DMS79 treated with DMSO at 0.1 percent for 48 hours (cell line): ENCODE measurements around the gene MALSU1.

Experiments used
- DNase-seq: peaks from one replicate; lab custom pipeline; 2025; lab: John Stamatoyannopoulos, UW

The MALSU1 gene

DNA sequence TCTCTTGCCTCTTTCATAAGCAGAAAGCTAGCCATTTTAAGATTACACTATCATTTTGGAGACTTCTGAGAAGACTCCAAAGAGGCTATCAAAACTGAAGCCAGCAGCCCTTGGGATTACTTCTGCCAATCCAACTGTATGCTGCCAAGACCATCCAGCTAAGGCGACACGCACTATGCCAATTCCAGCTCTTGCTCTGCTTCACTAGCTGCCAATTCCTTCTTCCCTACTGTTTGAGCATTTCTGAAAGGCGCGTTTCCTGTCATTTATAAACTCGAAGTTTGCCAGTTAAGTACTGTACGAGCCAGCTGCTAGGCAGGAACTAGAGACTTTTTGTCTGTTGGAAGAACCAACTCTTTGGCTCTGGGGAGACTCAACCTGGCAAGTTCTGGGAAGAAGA lies 36.5 kb downstream of the MALSU1 start:
- DNase-seq: peak; percentile 82

DNA sequence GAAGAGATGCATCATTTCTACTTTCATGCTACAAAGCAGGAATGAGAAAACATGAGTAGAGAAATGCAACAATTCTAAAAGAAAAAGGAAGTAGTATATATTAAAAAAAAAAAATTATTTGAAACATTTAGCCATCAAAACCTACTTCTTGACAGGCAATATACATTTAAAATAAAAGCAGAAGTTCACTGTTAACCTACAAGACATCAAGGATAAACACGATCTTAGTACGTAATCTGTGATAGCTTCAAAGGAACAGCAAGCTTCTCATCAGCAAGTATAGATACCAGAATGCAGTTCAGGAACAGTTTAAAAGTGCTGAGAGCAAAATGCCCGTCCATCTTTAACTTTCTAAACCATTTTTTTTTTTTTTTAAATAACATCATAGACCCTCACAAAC lies 36.9 kb downstream of the MALSU1 start:
- DNase-seq: no peak

DNA sequence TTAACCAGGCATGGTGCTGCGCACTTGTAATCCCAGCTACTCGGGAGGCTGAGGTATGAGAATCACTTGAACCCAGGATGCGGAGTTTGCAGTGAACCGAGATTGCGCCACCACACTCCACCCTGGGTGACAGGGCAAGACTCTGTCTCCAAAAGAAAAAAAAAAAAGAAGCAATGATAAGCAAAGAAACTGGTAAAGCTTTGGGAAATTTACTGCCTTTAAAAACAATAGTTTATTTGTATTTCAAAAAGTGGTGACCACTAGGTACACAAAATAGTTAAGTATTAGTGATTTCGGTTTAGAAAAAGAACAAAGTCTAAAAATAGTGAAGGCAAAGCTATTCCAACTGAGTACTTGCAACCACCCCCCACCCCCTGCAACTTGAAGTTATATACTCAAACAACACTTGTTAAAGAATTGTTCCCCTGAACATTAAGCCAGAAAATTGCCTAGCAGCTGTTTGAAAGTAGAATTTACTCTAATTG lies 37.7 kb downstream of the MALSU1 start:
- no peak for DNase-seq

DNA sequence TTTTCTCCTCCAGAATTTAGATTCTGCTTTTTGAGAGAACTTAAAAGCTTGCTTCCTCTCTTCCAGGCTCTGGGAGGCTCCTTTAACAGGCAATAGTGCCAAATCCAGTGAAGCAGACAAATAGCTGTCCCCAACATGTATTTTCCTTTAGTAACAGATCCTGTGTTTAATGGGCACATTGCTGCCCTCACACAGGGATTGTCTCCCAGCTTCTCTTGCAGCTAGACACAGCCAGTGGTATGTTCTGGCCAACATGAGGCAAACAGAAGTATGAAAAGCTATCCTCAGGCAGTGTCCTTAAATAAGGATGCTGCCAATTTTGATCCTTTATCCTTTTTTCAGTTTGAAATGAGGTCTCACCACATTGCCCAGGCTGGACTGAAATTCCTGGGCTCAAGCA lies 38.2 kb downstream of the MALSU1 start:
- no peak for DNase-seq

DNA sequence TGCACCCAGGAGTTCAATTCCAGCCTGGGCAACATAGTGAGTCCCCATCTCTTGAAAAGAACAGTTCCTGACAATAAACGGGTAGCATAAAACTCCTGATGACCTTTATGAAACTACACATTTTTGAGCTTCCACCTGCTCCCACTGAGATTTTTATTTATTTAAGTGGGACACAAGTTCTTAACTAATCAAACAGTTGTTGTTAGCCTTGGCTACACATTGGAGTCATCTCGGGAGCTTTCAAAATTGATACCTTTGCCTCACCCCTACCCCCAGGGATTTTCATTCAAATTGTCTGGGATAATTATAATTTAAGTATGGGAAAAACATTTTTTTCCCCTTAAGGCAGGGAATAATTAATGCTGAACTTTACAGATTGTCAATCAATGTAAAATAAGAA lies 39.3 kb downstream of the MALSU1 start:
- no peak for DNase-seq

DNA sequence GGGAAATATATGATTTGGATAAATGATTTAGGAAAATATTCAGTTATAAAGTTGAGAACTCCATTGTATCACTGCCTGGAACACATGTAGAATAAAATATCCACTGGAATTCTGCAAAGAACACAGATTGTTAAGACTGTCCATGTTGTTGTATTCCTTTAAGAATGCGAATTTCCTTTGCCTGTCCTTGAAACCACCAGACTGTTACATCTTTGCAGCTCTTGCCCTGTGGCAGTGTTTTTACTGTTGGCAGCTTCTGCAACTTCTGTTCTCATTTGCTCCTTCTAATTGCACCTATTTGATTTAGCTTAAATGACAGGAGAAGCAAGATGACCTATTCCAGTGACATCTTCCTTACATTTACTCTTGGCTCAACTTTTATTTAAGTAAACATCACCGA lies 39.7 kb downstream of the MALSU1 start:
- DNase-seq: no peak

DNA sequence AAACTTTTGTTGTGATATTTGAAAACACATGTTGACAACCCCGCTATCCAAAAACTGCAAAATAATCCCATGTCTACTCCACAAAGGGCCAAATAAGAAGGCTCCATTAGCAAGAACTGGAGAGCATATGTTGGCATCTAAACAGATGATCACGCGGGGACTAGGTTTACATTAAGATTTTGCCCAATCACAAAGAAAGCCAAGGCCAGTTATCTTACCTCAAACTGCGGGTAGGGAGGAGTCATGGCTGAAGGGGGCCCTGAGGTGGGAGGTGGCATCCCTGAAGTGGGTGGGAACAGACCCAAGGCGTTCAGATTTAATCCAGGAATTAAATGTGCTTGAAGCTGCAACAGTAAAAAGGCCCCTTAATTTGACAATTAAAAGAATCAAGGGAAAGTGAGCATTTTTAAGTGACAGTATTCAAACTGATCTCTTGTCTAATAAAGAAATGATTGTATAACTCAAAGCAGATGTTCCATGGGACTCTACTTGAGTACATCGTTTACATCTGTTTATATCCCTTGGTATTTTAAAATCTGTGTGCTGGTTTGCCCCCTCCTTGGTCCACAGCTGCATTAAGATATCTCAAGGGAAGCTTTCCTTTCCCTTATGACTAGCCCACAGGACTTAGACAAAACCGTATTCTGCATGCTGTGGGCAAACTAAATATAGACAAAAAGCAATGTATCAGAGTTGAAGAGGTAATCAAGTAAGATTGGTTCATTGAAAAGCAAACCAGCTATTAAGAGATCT lies 42.9 kb downstream of the MALSU1 start:
- peak; percentile 56 for DNase-seq

DNA sequence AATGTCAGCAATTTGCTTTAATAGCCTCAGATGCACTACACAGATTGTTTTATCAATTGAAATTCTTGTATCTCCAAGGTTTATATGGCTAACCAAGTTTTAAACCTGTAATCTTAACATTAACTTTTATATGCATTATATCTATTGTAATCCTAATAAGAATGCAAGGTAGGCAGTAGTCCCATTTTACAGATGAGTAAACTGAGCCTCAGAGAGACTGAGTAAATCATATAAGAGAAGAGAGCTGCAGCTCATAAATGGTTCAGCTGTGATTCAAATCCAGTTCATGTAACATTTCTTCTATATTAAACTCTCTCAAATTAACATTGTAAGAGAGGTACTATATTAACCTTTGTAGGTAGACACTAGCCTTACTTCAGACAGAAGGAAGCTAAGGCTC lies 44.0 kb downstream of the MALSU1 start:
- DNase-seq: no peak

DNA sequence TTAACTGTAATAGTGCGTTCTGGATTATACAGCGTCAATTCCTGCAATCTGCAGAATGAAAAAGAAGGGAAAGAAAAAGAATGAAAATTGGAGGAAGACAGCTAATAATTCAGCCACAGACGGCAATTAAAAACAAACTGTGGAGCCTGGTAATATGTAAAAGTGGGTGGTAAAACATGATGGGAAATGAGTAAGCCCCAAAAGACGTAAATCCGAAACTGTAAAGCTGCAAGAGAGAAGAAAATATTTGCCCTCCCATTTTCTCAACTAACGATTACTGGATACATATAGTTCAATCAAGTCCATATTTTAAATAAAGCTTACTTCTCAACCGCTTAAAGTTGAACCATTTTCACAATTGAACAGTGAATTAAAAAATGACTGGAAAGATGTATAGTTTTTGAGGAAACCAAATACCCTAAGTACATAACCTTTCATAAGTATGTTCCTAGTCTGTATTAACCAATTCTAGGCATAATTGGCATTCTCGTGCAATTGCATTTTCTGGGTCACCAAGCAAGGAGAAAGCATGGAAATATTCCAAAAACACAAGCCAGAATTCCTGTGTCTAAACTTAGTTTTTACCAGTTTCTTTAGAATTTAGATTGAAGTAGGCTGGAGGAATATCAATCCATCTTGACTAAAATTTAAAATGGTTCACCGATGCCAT lies 44.8 kb downstream of the MALSU1 start:
- no peak for DNase-seq

DNA sequence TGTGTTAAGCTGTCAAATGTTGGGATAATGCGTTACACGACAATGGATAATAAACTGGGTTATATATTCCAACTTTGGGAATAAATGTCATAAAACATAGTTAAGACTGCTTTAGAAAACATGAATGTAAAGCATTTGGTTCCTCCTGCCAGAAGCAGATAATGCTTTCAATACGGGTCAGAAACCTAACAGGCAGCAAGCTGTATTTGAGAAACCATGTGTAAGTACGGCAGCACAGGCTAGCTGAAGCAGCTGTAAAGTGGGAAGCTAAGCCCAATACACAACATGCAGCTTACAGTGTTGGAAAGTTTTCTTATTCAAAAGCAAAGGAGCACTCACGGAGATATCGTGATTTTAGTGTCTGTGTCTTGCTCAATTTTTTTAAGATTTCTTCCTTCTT lies 46.5 kb downstream of the MALSU1 start:
- no peak for DNase-seq

DNA sequence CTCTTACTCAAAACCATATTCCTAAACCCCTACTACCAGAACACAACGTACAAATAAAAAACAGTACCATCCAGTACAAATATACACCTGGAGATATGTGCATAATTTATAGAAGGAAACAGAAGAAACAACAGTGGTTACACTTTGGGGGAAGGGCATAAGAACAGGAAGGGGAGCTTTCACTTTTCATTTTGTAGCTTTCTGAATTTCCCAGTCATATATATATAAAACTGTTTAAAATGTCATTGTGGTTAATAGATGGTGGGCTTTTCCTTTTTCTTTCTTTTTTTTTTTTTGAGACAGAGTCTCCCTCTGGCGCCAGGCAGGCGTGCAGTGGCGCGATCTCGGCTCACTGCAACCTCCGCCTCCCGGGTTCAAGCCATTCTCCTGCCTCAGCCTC lies 47.2 kb downstream of the MALSU1 start:
- no peak for DNase-seq

DNA sequence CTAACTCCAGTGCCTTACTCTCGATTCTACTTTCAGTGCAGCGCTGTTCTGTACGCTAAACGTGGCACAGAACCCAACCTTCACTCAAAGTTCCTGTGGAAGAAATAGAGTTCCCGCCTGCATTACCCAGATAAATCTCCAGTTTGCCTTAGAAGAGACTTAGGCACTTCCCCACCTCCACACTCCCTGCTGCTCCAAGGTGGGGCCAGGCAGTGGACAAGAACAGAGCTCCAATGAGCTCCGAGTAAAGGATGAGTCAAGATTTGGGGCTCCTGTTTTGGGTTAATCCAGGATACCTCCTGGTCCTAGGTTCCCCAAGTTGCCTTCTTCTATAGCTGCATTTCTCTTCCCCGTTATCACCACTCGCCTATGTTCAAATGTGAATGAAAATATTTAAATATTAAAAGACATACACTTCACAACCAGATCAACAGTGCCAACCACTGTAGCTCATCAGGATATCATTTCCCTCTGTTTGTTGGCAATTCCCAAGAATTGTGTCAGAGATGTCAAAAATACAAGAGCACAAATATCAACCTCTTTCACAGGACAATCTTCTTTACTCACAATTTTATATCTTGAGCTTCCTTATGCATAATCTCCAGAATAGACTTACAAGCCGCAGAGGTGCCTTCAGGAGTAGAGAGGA lies 48.0 kb downstream of the MALSU1 start:
- no peak for DNase-seq

DNA sequence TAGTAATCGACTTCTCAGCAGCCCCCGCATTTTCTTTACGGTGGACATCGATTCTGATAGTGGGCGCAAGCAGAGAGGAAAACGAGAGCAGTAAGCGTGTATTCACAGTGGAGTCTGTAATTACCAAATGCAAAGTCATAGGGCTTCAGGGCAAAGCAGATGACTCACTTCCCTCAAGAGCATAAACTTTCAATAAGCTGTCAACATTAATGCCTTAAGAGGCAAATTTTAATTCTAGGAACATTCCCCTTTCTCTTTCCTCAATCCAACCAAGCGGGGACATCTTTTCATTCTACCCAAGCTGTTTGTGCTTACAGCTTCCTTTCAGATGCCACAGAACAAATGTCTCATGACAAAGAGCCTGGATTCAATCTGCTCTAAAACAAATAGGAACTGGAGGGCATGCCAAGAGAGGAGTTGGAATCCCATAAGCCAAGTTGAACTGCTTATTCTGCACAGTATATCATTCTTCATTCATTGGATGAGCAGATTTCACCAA lies 48.6 kb downstream of the MALSU1 start:
- DNase-seq: no peak

DNA sequence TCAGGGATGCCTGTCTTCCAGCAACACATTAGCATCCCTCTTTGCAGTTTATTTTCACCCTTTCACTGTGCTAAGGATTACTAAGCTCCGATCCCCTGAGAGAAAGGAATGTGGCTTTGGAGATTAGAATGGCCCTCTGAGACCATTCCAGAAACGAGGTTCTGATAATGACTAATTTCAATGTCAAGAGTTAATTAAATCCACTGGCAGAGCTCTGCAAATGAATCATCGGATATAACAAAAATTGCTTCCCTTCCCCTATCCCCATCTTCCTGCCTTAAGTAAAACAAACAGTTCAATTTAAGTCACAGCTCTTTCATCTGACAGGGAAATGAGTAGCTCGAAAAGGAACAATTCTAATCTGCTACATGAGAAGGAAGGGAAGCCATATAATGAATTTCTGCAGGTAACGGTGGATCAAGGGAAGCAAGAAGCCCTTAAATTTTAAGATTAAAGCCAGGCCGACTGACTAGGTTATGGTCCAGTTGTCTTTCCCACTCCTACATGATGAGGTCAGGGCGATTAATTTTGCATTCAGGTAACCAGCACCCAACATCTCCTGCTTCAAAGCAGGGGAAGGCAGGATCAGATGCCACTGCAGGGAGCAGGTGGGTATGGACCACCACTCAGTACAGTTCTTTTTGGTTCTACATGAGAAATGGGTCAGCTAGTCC lies 50.5 kb downstream of the MALSU1 start:
- DNase-seq: no peak

DNA sequence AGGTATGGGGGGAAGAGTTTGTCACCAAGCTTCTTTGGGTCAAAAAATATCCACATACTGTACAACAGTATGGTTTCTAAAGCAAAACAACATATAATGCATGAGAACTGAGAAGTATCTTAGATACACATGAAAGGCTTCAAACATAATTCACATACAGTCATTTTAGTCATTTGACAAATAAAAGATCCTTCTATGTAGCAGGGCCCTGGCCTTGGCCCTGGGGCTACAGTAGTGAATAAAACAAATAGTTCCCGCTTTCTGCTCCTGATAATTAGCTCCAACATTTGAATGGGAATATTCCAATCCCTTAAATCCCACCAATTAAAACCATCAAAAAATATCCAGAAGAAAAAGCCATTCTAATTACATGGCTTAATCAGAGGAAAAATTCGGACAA lies 51.3 kb downstream of the MALSU1 start:
- no peak for DNase-seq

DNA sequence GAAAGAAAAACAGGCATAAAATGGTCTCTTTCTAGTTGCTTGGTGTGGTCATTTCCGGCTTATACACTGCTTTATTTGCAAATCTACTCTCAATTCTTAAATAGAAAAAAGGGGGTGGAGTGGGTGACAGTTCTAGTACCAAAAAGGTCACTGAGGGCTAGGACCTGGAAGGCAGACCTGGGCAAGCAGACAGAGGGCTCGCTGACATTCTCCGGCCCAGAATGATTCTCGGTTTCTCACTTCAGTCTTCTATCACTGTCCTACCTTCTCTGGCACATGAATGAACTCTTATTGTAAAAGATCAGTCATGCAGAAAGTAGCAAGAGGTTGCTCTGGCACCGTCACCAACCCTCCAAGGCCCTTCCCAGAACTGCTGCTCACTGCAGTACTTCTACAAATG lies 54.0 kb downstream of the MALSU1 start:
- DNase-seq: peak; percentile 81

DNA sequence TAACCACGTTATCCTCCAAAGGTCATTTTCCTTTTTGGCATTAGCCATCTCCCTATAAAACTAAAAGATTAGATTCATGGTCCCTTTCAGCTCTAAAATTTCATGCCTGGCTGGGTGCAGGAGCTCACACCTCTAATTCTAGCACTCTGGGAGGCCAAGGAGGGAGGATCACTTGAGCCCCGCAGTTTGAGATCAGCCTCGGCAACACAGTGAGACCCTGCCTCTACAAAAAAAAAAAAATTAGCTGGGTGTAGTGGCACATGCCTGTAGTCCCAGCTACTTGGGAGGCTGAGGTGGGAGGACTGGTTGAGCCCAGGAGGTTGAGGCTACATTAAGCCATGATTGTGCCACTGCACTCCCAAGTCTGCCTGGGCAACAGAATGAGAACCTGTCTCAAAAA lies 57.0 kb downstream of the MALSU1 start:
- DNase-seq: no peak

DNA sequence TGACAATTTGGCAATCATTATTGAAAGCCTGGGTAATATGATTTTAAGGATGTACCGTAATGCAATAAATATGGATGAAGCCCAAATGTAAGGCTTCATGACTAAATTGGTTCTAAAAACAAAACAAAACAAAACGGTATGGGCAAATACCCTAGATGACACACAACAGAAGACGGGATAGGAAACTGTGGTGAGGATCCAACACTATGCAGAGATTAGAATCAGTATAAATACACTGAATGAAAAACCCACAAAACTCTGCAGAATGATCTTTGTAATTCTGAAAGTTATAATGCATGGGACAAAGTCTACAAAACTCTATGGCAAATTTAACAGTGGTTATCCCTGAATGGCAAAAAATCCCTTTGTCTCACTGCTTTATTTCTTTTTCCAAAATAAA lies 57.6 kb downstream of the MALSU1 start:
- no peak for DNase-seq

DNA sequence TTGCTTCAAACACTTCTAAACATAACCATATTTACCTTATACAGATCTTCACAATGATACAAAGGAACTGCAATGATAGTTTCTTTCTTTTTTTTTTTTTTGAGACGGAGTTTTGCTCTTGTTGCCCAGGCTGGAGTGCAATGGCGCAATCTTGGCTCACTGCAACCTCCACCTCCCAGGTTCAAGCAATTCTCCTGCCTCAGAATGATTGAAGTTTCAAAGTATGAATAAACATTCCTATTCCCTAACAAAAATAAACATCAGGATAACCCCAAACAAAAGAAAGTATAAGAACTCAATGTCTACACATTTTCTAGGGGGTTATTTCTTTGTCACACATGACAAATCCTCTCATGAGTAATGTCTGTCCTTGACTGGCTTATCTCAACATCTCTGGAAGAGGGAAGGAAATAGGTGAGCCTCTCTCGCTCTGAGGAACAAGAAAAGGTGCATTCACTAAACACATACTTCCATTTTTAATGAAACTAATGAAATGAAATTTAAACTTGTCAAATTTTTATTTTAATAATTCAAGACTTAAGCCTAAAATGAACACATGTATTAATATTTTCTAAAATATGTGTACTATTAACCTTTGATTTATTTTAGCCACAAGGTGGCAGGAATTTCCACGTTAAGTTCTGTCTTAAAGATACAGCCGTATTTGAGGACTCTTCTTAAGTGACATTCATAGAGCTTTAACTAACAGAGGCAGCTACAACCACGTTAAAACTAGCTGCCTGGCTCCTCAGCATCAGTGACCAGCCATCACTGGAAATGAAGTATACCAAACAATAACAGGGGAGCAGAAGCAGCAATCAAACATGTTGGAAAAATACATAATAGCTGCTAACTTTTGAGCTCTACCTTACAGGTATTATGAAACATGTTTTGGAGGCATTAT lies 58.3 kb downstream of the MALSU1 start:
- DNase-seq: peak; percentile 13

DNA sequence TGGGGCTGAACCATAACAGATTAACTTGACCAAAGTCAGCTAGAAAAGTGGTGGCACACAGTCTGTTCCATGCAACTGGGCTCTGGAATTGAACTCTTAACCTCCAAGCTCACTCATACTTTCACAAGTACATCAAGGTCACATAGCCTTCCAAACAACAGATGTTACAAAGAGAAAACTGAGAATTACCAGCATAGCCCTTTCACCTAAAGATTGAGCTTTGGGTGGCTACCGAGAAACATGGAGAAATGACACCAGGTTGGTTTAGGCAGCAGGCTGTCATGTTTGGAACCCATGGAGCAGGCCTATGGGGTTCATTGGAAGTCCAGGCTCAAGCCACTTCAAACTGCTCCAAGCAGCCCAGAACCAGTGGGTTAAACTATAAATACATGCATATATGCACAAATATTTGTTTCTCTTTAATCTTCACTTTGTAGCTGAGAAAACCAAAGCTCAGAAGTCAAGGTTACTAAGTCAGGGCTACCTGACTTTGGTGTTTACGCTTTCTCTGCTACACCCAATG lies 59.1 kb downstream of the MALSU1 start:
- DNase-seq: no peak
